GM18517 (cell line): Measurements from ENCODE around the gene GEN1.
"Not testable (repeated sequence)": the region's sequence is repeated elsewhere in the genome, so short reads cannot be mapped to it uniquely, and the experiment has no call there.

Experiments
- ATAC-seq: cut with Tn5 transposase; IDR thresholded peaks from one replicate; pipeline ENCODE4 v1.9.1; 2021; ENCODE audit warnings: mild to moderate bottlenecking, moderate library complexity; ENCODE audit not compliant: unreplicated experiment

The GEN1 gene

GRCh38 chr2:17821535-17822444 is 67.9 kb downstream of the GEN1 start:
- ATAC-seq = no peak

GRCh38 chr2:17822445-17823117 is 68.6 kb downstream of the GEN1 start:
- ATAC-seq = no peak

GRCh38 chr2:17823646-17824045 is 69.7 kb downstream of the GEN1 start:
- ATAC-seq = not testable (repeated sequence)

GRCh38 chr2:17827316-17827715 is 73.4 kb downstream of the GEN1 start:
- ATAC-seq = no peak

GRCh38 chr2:17827785-17828184 is 73.8 kb downstream of the GEN1 start:
- no peak for ATAC-seq

- peak; percentile 75 for ATAC-seq
Measured at GRCh38 chr2:17830053-17831034, 76.4 kb downstream of the GEN1 start.

GRCh38 chr2:17835516-17835915 is 81.6 kb downstream of the GEN1 start:
- no peak for ATAC-seq
